Brain microvascular endothelial cell (primary cell): ENCODE results near the gene ZFYVE27.

Source experiments
- DNase-seq: peaks from one replicate; pipeline ENCODE4 v3.0.0-alpha.2; 2020
- H3K27ac ChIP-seq: fragments of 250-450 bp; sonication (Bioruptor Pico); 2 replicates; pipeline ENCODE4 v1.5.1; 2020; ENCODE audit warnings: mild to moderate bottlenecking, moderate library complexity
- H3K27me3 ChIP-seq: fragments of 250-450 bp; sonication (Bioruptor Pico); replicated peaks from 2 replicates; pipeline ENCODE4 v1.5.1; 2020; ENCODE audit warnings: mild to moderate bottlenecking
- H3K36me3 ChIP-seq: fragments of 250-450 bp; sonication (Bioruptor Pico); replicated peaks from 2 replicates; pipeline ENCODE4 v1.5.1; 2020; ENCODE audit warnings: mild to moderate bottlenecking
- H3K4me3 ChIP-seq: 2 replicates; pipeline ENCODE4 v1.5.1; 2011; ENCODE audit warnings: low read depth, mild to moderate bottlenecking, control low read depth, low read length, moderate library complexity
- CTCF ChIP-seq: IDR thresholded peaks from 2 replicates; pipeline ENCODE4 v1.5.1; 2011; ENCODE audit warnings: low read depth, mild to moderate bottlenecking, moderate library complexity, low read length, control low read depth, inconsistent platforms; ENCODE audit errors: missing control alignments
- in situ Hi-C: cut with HindIII; loops from 2 replicates; pipeline ENCODE4 v1.10.0; 2017; ENCODE audit warnings: low sequenced_read_pairs, low pct_ligation_motif_present

ZFYVE27 gene

GRCh38 chr10:97759158-97759887 lies 22.4 kb downstream of the ZFYVE27 start:
- Histone ChIP-seq H3K27ac (no peak overlapping the region), H3K27me3 (no peaks in the 10 kb centered on the region), H3K36me3 (peaks cover 44% of the 10 kb centered on the region), H3K4me3 (no peak overlapping the region)
- TF ChIP-seq CTCF = peak; percentile 97
- peak; percentile 40 for DNase-seq
- in situ Hi-C loops = loop anchor here (25.0 kb wide), 1 partner anchor 103 kb away; no protein-coding TSS in a partner anchor

- no peak for DNase-seq
- H3K4me3 ChIP-seq = no peak overlapping the region
- no peaks in the 10 kb centered on the region for H3K27me3 ChIP-seq
- TF ChIP-seq CTCF = no peak
- H3K36me3 ChIP-seq = peaks cover 38% of the 10 kb centered on the region
- in situ Hi-C loops = loop anchor here (25.0 kb wide), 1 partner anchor 102 kb away; no protein-coding TSS in a partner anchor
- no peak overlapping the region for H3K27ac ChIP-seq
These were observed 23.0 kb downstream of the ZFYVE27 start for GRCh38 chr10:97759946-97760345.

GRCh38 chr10:97760461-97761257 lies 23.7 kb downstream of the ZFYVE27 start:
- no peak for TF ChIP-seq CTCF
- DNase-seq = no peak
- Histone ChIP-seq H3K27ac (no peak overlapping the region), H3K27me3 (no peaks in the 10 kb centered on the region), H3K4me3 (no peak overlapping the region), H3K36me3 (peaks cover 31% of the 10 kb centered on the region)
- in situ Hi-C loops = loop anchor here (25.0 kb wide), 1 partner anchor 102 kb away; no protein-coding TSS in a partner anchor

GRCh38 chr10:97761331-97761865 lies 24.5 kb downstream of the ZFYVE27 start:
- no peak for TF ChIP-seq CTCF
- H3K27me3 ChIP-seq = no peaks in the 10 kb centered on the region
- no peak overlapping the region for H3K27ac ChIP-seq
- in situ Hi-C loops = loop anchor here (25.0 kb wide), 1 partner anchor 101 kb away; no protein-coding TSS in a partner anchor
- peaks cover 27% of the 10 kb centered on the region for H3K36me3 ChIP-seq
- DNase-seq = no peak
- H3K4me3 ChIP-seq = no peak overlapping the region

GRCh38 chr10:97762056-97762455 lies 25.1 kb downstream of the ZFYVE27 start:
- TF ChIP-seq CTCF = no peak
- in situ Hi-C loops = loop anchor here (25.0 kb wide), 1 partner anchor 100 kb away; no protein-coding TSS in a partner anchor

More at GRCh38 chr10:97762056-97762455, 25.1 kb downstream of the ZFYVE27 start:
- DNase-seq = no peak
- H3K36me3 ChIP-seq = peaks cover 25% of the 10 kb centered on the region
- H3K4me3 ChIP-seq = no peak overlapping the region
- no peaks in the 10 kb centered on the region for H3K27me3 ChIP-seq
- no peak overlapping the region for H3K27ac ChIP-seq
